Left ventricle myocardium superior (tissue), 1 donor: Measurements from ENCODE around the gene ECE1. TPM values are rescaled to one million over a fixed set of nuclear protein-coding genes. Genes with fewer than 3 reads are reported as not detected.
"Not testable (repeated sequence)": the region's sequence is repeated elsewhere in the genome, so short reads cannot be mapped to it uniquely, and the experiment has no call there.

Experiments used
- ATAC-seq: fragments of 200-7000 bp; cut with Tn5 transposase; one replicate; pipeline ENCODE4 v1.9.1; 2020; ENCODE audit warnings: mild to moderate bottlenecking, moderate library complexity
- DNase-seq: peaks from one replicate; pipeline ENCODE4 v3.0.0-alpha.2; 2020
- intact Hi-C: fragments of 100-400 bp; cut with micrococcal nuclease; formaldehyde crosslinking; loops from one replicate; pipeline ENCODE4 v1.11.0; 2022
- total RNA-seq: library from RNA; stranded (reverse); fragmentation: NEBNext Ultra II Directional; extraction: Animal tissue kit (Norgen Biotek cat#: 25700); gene quantifications from one replicate; pipeline ENCODE4 v1.2.1, GENCODE V29; 2021
- donor health status: DM: no; HTN: yes; CAD: no; lungs with severe emphysema.

Gene ECE1
- total RNA-seq, 1 donor from 2014 or later = 43.3 TPM

GRCh38 chr1:21176586-21177555 lies 113.4 kb downstream of the ECE1 start, which contains the start of gene EIF4G3:
EIF4G3 (minus strand) TSS chr1:21176897; CDS start chr1:21002742, 174,155 bp downstream.
- peak; percentile 99 for DNase-seq
- intact Hi-C loops = no loop called here

GRCh38 chr1:21175670-21176581 lies 114.3 kb downstream of the ECE1 start:
- DNase-seq = peak; percentile 54
- ATAC-seq = no peak
- intact Hi-C loops = no loop called here

More at GRCh38 chr1:21176586-21177555, 113.4 kb downstream of the ECE1 start, which contains the start of gene EIF4G3:
- peak; percentile 98 for ATAC-seq

DNA sequence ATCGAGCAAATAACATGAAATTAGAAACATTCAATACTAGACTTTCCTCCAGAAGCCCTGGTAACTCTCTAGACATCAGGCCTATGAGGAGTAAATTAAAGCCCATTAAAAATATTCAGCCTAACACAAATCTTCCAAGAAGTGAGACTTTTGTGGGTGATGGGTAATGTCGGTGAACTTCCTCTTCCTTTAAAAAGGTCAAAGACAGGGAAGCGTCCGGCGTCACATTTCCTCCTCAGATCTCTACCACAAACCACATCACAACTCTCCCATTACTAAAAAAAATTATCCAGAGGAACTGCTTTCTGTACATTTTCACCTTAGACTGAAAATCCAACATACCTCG lies 115.0 kb downstream of the ECE1 start:
- peak; percentile 49 for DNase-seq
- ATAC-seq = no peak
- intact Hi-C loops = no loop called here

GRCh38 chr1:21174654-21175323 lies 115.5 kb downstream of the ECE1 start:
- intact Hi-C loops = no loop called here
- ATAC-seq = no peak
- no peak for DNase-seq

DNA sequence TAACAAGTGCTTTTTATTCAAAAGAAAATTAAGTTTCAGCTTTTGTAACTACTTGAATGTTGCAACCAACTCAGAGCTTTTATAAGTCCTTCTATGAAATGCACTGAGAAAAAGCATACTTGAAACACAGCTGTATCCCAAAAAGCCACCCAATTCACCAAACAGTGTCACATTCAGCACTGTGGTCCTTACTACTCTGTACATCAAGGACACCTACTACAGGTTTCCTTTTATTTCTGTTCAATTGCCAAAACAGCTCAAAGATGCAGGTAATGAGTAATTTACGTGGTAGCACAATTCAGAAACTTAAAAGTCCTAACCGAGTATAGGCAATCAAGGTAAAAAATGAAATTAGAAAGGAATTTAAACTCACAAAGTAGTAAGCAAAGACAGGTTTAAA lies 116.0 kb downstream of the ECE1 start:
- ATAC-seq = no peak
- intact Hi-C loops = no loop called here
- DNase-seq = no peak

DNA sequence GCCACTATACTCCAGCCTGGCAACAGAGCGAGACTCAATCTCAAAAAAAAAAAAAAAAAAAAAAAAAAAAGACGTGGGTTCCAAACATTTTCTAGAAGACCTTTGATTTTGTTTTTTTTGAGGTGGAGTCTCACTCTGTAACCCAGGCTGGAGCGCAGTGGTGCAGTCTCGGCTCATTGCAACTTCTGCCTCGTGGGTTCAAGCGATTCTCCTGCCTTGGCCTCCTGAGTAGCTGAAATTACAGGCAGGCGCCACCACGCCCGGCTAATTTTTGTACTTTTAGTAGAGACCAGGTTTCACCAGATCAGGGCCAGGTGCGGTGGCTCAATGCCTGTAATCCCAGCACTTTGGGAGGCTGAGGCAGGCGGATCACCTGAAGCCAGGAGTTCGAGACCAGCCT lies 117.2 kb downstream of the ECE1 start:
- DNase-seq, ATAC-seq, intact Hi-C loops: not testable (repeated sequence)

DNA sequence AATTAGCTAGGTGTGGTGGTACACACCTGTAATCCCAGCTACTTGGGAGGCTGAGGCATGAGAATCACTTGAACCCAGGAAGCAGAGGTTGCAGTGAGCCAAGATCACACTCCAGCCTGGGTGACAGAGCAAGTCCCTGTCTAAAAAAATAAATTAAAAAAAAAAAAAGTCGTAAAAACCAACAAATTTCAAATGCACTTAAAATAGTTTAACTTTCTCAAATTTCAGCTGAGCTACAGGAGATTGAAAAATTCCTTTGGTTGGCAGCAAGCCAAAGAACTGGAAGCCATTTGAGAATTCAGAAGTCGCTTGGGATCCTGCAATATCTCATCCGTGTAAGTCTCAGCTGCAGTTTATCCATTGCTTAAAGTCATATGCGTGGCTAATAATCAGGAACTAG lies 119.4 kb downstream of the ECE1 start:
- intact Hi-C loops, DNase-seq: not testable (repeated sequence)
- peak; percentile 20 for ATAC-seq

- intact Hi-C loops = no loop called here
- no peak for DNase-seq
- ATAC-seq = no peak
Measured at GRCh38 chr1:21168444-21168843, 121.8 kb downstream of the ECE1 start.

Other genes starting within 250 kb of the ECE1 start
- gene EIF4G3, start 113.6 kb downstream of the ECE1 start, total RNA-seq = 28.8 TPM
- gene NBPF3, start 149.7 kb upstream of the ECE1 start, total RNA-seq = 4.2 TPM
- 13.1 TPM for gene ALPL, start 219.0 kb upstream of the ECE1 start, total RNA-seq